ENCODE results near the gene ATP1A3.

Gene ATP1A3

DNA sequence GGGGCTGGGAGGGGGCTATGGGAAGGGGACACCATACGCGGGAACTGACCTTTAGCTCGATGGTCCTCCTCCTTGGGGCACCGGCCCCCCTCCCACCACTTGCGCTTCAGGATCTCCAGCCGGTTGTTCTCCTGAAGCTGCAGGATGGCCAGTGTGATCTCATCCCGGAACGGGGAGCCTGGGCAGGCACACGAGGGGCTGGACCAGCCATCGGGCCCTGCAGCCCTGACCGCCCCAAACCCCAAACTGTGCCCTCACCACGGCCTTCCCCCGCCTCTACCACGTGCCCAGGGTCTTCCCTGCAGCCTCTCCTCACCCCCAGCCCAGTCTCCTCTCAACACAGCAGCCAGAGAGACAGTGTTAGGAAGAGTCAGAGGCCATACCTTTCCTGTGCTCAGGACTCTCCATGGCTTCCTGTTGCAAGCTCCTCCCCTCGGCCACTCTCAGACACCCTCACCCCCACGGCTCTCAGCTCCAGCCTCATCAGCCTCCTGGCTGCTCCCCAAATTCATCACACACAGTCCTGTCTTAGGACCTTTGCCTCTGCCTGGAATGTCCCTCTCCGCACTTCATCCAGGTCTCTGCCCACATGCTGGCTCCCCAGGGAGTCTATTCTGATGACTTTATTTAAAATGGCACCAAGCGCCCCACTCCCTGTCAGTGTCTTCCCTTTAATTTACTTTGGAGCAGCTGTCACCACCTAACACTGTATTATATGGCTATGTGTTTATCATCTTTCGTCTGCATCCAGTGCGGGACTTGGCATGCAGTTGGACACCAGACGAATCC lies 9.7 kb upstream of the ATP1A3 start:
- Histone ChIP-seq H3K27ac (no peak overlapping the region), H3K36me3 (ENCODE audit: control insufficient read depth, insufficient read depth, low read length) (no peaks in the 10 kb centered on the region), H3K4me3 (ENCODE audit: low read depth, low read length) (no peak overlapping the region), H2AFZ (no peak overlapping the region), H3K9ac (no peak overlapping the region), H3K79me2 (no peaks in the 10 kb centered on the region), H3K27me3 (ENCODE audit: control insufficient read depth, insufficient read depth, low read length) (no peaks in the 10 kb centered on the region), H3K9me3 (ENCODE audit: control insufficient read depth, low read length) (no peaks in the 10 kb centered on the region), H3K4me1 (peaks cover 9% of the 10 kb centered on the region), H3K4me2 (ENCODE audit: low read length) (no peak overlapping the region)
- TF ChIP-seq, protein P1, sequence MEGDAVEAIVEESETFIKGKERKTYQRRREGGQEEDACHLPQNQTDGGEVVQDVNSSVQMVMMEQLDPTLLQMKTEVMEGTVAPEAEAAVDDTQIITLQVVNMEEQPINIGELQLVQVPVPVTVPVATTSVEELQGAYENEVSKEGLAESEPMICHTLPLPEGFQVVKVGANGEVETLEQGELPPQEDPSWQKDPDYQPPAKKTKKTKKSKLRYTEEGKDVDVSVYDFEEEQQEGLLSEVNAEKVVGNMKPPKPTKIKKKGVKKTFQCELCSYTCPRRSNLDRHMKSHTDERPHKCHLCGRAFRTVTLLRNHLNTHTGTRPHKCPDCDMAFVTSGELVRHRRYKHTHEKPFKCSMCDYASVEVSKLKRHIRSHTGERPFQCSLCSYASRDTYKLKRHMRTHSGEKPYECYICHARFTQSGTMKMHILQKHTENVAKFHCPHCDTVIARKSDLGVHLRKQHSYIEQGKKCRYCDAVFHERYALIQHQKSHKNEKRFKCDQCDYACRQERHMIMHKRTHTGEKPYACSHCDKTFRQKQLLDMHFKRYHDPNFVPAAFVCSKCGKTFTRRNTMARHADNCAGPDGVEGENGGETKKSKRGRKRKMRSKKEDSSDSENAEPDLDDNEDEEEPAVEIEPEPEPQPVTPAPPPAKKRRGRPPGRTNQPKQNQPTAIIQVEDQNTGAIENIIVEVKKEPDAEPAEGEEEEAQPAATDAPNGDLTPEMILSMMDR (IDR thresholded peaks at IDR 0.05) = no peak

DNA sequence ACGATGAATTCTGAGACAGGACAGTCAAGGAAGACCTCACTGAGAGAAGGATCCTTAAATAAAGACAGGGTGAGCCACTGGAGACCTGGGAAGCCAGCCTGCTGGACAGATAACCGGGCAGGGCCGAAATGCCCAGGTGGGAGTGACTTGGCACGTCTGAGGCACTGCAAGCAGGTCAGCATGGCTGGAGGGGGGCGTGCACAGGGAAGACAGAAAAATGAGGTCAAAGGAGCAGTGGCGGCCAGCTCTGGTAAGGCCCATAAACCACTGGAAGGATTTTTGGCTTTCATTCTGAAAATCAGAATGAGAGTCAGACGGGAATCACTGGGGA lies 5.8 kb upstream of the ATP1A3 start:
- H3K4me3 ChIP-seq (ENCODE audit: low read depth, low read length) = no peak overlapping the region
- no peaks in the 10 kb centered on the region for H3K27me3 ChIP-seq (ENCODE audit: control insufficient read depth, insufficient read depth, low read length)
- H3K36me3 ChIP-seq (ENCODE audit: control insufficient read depth, insufficient read depth, low read length) = no peaks in the 10 kb centered on the region
- peaks cover 30% of the 10 kb centered on the region for H3K4me1 ChIP-seq
- H2AFZ ChIP-seq = no peak overlapping the region
- no peak overlapping the region for H3K9ac ChIP-seq
- H3K4me2 ChIP-seq (ENCODE audit: low read length) = no peak overlapping the region
- TF ChIP-seq, protein P1 (IDR thresholded peaks at IDR 0.05) = no peak
- no peaks in the 10 kb centered on the region for H3K9me3 ChIP-seq (ENCODE audit: control insufficient read depth, low read length)
- no peaks in the 10 kb centered on the region for H3K79me2 ChIP-seq
- H3K27ac ChIP-seq = no peak overlapping the region

DNA sequence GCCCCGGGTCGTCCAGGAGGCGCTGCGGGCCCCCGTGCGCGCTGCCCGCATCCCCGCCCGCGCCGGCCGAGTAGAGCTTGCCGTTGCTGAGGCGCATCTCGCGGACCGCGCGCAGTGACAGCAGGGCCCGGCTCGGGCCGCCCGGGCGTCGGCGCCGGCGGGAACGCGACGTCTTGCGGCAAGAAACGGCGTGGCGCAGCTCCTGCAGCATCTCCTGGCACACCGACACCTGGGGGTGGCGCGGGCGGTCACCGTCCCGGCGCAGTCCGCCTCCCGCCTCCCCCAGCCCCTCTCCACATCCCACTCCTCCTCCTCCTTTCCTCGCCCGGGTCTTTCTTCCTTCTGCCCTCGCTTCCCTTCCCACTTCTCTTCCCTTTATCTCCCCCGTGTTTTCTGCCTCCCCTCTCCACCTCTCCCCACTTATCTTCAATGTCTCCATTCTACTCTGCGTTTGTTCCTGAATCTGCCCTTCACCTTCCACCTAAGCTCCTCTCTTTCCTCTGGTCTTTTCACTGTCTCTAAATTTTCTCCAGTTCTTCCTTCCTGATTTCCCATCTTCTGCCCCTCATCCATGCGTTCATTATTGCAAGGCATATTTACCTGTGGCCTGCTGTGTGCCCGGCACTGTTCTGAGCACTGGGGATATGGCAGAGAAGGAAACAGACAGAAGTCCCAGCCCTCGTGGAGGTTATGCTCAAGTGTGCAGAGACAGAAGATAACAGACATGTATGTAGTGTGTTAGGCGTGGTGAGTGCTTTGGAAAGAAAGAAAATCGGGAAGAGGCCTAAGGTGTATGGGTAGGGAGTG lies 5.2 kb upstream of the ATP1A3 start:
- no peaks in the 10 kb centered on the region for H3K36me3 ChIP-seq (ENCODE audit: control insufficient read depth, insufficient read depth, low read length)
- peak overlapping the region; percentile 7 for H2AFZ ChIP-seq
- H3K79me2 ChIP-seq = no peaks in the 10 kb centered on the region
- TF ChIP-seq, protein P1 (IDR thresholded peaks at IDR 0.05) = no peak
- no peak overlapping the region for H3K4me2 ChIP-seq (ENCODE audit: low read length)
- no peaks in the 10 kb centered on the region for H3K27me3 ChIP-seq (ENCODE audit: control insufficient read depth, insufficient read depth, low read length)
- peak overlapping the region; percentile 3 for H3K27ac ChIP-seq
- H3K4me3 ChIP-seq (ENCODE audit: low read depth, low read length) = no peak overlapping the region
- H3K9me3 ChIP-seq (ENCODE audit: control insufficient read depth, low read length) = no peaks in the 10 kb centered on the region
- peaks cover 30% of the 10 kb centered on the region for H3K4me1 ChIP-seq
- H3K9ac ChIP-seq = no peak overlapping the region

DNA sequence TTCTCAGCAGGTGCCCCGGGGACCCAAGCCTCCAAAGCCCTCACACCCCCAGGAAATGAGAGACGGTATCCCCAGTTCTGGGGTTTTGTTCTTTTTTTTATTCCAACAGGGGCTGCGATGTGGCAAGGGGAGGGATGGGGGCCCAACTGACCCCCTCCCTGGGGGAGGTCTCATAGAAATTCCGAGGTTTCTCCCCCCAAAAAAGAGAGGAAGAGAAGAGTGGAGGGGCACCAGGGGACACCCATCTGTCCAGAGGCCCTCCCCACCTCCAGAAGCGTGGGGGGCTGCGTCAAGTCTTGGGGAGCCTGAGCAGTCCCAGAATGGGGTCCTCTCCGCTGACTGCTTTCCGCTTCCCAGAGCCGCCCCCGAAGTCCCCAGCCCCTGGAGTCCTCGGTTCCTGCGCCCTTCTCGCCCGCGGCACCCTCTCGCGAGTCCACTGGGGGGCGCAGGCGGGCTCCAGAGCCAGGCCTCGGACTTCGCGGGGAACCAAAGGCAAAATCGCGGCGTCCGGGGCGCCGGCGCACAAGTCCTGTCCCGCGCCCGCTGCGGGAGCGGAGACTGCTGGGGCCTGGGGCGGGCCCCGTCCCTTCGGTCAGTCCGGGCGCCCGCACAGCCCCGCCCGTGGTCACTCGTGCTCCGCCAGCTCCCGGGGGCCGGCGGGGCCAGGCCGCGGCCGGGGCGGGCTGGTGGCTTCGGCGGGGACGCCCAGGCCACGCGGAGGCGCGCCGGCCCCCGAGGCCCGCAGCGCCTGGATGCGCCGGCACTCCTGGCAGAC lies 4.4 kb upstream of the ATP1A3 start:
- TF ChIP-seq, protein P1 (IDR thresholded peaks at IDR 0.05) = peak; percentile 82
- Histone ChIP-seq H3K9me3 (ENCODE audit: control insufficient read depth, low read length) (no peaks in the 10 kb centered on the region), H3K4me3 (ENCODE audit: low read depth, low read length) (no peak overlapping the region), H3K4me1 (peaks cover 30% of the 10 kb centered on the region), H3K27ac (peak overlapping the region; percentile 90), H3K4me2 (ENCODE audit: low read length) (no peak overlapping the region), H3K36me3 (ENCODE audit: control insufficient read depth, insufficient read depth, low read length) (no peaks in the 10 kb centered on the region), H3K9ac (peak overlapping the region; percentile 28), H3K27me3 (ENCODE audit: control insufficient read depth, insufficient read depth, low read length) (no peaks in the 10 kb centered on the region), H2AFZ (peak overlapping the region; percentile 59), H3K79me2 (no peaks in the 10 kb centered on the region)

Data from parathyroid adenoma (tissue), 2 donors.